ENCODE results near the gene HNRNPA0. TPM values are rescaled to one million over a fixed set of nuclear protein-coding genes. Genes with fewer than 3 reads are reported as not detected.

HNRNPA0 gene
- total RNA-seq (12.7 TPM), polyA plus RNA-seq (32.9 TPM)
- long read RNA-seq, donor 1, full-length matches to known transcripts, result 41 of 41 reads
- long read RNA-seq, donor 1, partial matches to known transcripts, result 0 of 41 reads
- long read RNA-seq, donor 1, other reads (novel, unspliced or antisense), result 0 of 41 reads
- long read RNA-seq, donor 2, result 0 reads
- long read RNA-seq, donor 3, full-length matches to known transcripts, result 407 of 407 reads
- long read RNA-seq, donor 3, partial matches to known transcripts, result 0 of 407 reads
- long read RNA-seq, donor 3, other reads (novel, unspliced or antisense), result 0 of 407 reads
- long read RNA-seq, donor 4, full-length matches to known transcripts, result 201 of 201 reads
- long read RNA-seq, donor 4, partial matches to known transcripts, result 0 of 201 reads
- long read RNA-seq, donor 4, other reads (novel, unspliced or antisense), result 0 of 201 reads
- long read RNA-seq, donor 5, full-length matches to known transcripts, result 435 of 435 reads
- long read RNA-seq, donor 5, partial matches to known transcripts, result 0 of 435 reads
- long read RNA-seq, donor 5, other reads (novel, unspliced or antisense), result 0 of 435 reads
- long read RNA-seq, donor 6, full-length matches to known transcripts, result 267 of 267 reads
- long read RNA-seq, donor 6, partial matches to known transcripts, result 0 of 267 reads
- long read RNA-seq, donor 6, other reads (novel, unspliced or antisense), result 0 of 267 reads
- long read RNA-seq, donor 7, full-length matches to known transcripts, result 293 of 293 reads
- long read RNA-seq, donor 7, partial matches to known transcripts, result 0 of 293 reads
- long read RNA-seq, donor 7, other reads (novel, unspliced or antisense), result 0 of 293 reads
- long read RNA-seq, donor 8, full-length matches to known transcripts, result 144 of 144 reads
- long read RNA-seq, donor 8, partial matches to known transcripts, result 0 of 144 reads
- long read RNA-seq, donor 8, other reads (novel, unspliced or antisense), result 0 of 144 reads
- long read RNA-seq, donor 9, full-length matches to known transcripts, result 188 of 188 reads
- long read RNA-seq, donor 9, partial matches to known transcripts, result 0 of 188 reads
- long read RNA-seq, donor 9, other reads (novel, unspliced or antisense), result 0 of 188 reads
- long read RNA-seq, donor 10, full-length matches to known transcripts, result 197 of 197 reads
- long read RNA-seq, donor 10, partial matches to known transcripts, result 0 of 197 reads
- long read RNA-seq, donor 10, other reads (novel, unspliced or antisense), result 0 of 197 reads

- Histone ChIP-seq H3K4me1 (ENCODE audit: control insufficient read depth in 2 of 2, insufficient read depth in 2 of 2, low read length in 2 of 2) (peaks cover 2 to 5% of the 10 kb centered on the region in 2 donors), H3K36me3 (ENCODE audit: control insufficient read depth in 2 of 2, insufficient read depth in 2 of 2, low read length in 1 of 2) (peaks cover 0 to 21% of the 10 kb centered on the region in 2 donors), H3K4me3 (ENCODE audit: low read length in 2 of 2) (peak within 1 kb of the TSS; percentile 86 to 99), H3K27ac (ENCODE audit: low read depth in 1 of 2, low read length in 1 of 2) (peak within 1 kb of the TSS; percentile 97 to 100), H3K9me3 (ENCODE audit: control insufficient read depth in 2 of 2, insufficient read depth in 1 of 2, low read length in 1 of 2) (peaks cover 0 to 4% of the 10 kb centered on the region in 2 donors), H3K27me3 (ENCODE audit: control insufficient read depth in 2 of 2, insufficient read depth in 1 of 2, low read length in 1 of 2) (no peaks in the 10 kb centered on the region)
- DNase-seq (ENCODE audit: low read depth in 6 of 9, low spot score in 9 of 9), result peak; percentile 95 to 99 (median 98)
- WGBS, result under 1% methylated on average over 79 of the region's 79 CpGs
Observed at GRCh38 chr5:137754188-137754960, at the start of gene HNRNPA0. HNRNPA0 (minus strand) TSS chr5:137754363; CDS start chr5:137754066, 297 bp downstream.

- H3K36me3 ChIP-seq (ENCODE audit: control insufficient read depth in 2 of 2, insufficient read depth in 2 of 2, low read length in 1 of 2), result no peaks in the 10 kb centered on the region
- no peaks in the 10 kb centered on the region for H3K4me1 ChIP-seq (ENCODE audit: control insufficient read depth in 2 of 2, insufficient read depth in 2 of 2, low read length in 2 of 2)
- no peak overlapping the region for H3K4me3 ChIP-seq (ENCODE audit: low read length in 2 of 2)
- DNase-seq (ENCODE audit: low read depth in 6 of 9, low spot score in 9 of 9), result no peak
- no peaks in the 10 kb centered on the region for H3K9me3 ChIP-seq (ENCODE audit: control insufficient read depth in 2 of 2, insufficient read depth in 1 of 2, low read length in 1 of 2)
- no peak overlapping the region for H3K27ac ChIP-seq (ENCODE audit: low read depth in 1 of 2, low read length in 1 of 2)
- no peaks in the 10 kb centered on the region for H3K27me3 ChIP-seq (ENCODE audit: control insufficient read depth in 2 of 2, insufficient read depth in 1 of 2, low read length in 1 of 2)
- WGBS, result 93% methylated on average over 6 of the region's 6 CpGs
Observed at GRCh38 chr5:137802282-137803210, 48.4 kb upstream of the HNRNPA0 start.

GRCh38 chr5:137800700-137801411 lies 46.7 kb upstream of the HNRNPA0 start:
- DNase-seq (ENCODE audit: low read depth in 6 of 9, low spot score in 9 of 9), result no peak
- Histone ChIP-seq H3K9me3 (ENCODE audit: control insufficient read depth in 2 of 2, insufficient read depth in 1 of 2, low read length in 1 of 2) (no peaks in the 10 kb centered on the region), H3K27me3 (ENCODE audit: control insufficient read depth in 2 of 2, insufficient read depth in 1 of 2, low read length in 1 of 2) (no peaks in the 10 kb centered on the region), H3K4me3 (ENCODE audit: low read length in 2 of 2) (no peak overlapping the region), H3K36me3 (ENCODE audit: control insufficient read depth in 2 of 2, insufficient read depth in 2 of 2, low read length in 1 of 2) (no peaks in the 10 kb centered on the region), H3K27ac (ENCODE audit: low read depth in 1 of 2, low read length in 1 of 2) (no peak overlapping the region), H3K4me1 (ENCODE audit: control insufficient read depth in 2 of 2, insufficient read depth in 2 of 2, low read length in 2 of 2) (no peaks in the 10 kb centered on the region)
- WGBS, result 93% methylated on average over 4 of the region's 4 CpGs

- Histone ChIP-seq H3K36me3 (ENCODE audit: control insufficient read depth in 2 of 2, insufficient read depth in 2 of 2, low read length in 1 of 2) (no peaks in the 10 kb centered on the region), H3K4me3 (ENCODE audit: low read length in 2 of 2) (no peak overlapping the region), H3K27ac (ENCODE audit: low read depth in 1 of 2, low read length in 1 of 2) (no peak overlapping the region), H3K4me1 (ENCODE audit: control insufficient read depth in 2 of 2, insufficient read depth in 2 of 2, low read length in 2 of 2) (no peaks in the 10 kb centered on the region), H3K9me3 (ENCODE audit: control insufficient read depth in 2 of 2, insufficient read depth in 1 of 2, low read length in 1 of 2) (no peaks in the 10 kb centered on the region), H3K27me3 (ENCODE audit: control insufficient read depth in 2 of 2, insufficient read depth in 1 of 2, low read length in 1 of 2) (no peaks in the 10 kb centered on the region)
- no peak for DNase-seq (ENCODE audit: low read depth in 6 of 9, low spot score in 9 of 9)
- WGBS, result 94% methylated on average over 3 of the region's 3 CpGs
Observed at GRCh38 chr5:137796279-137796678, 42.1 kb upstream of the HNRNPA0 start.

- Histone ChIP-seq H3K4me3 (ENCODE audit: low read length in 2 of 2) (no peak overlapping the region), H3K27ac (ENCODE audit: low read depth in 1 of 2, low read length in 1 of 2) (no peak overlapping the region), H3K4me1 (ENCODE audit: control insufficient read depth in 2 of 2, insufficient read depth in 2 of 2, low read length in 2 of 2) (no peaks in the 10 kb centered on the region), H3K36me3 (ENCODE audit: control insufficient read depth in 2 of 2, insufficient read depth in 2 of 2, low read length in 1 of 2) (no peaks in the 10 kb centered on the region), H3K27me3 (ENCODE audit: control insufficient read depth in 2 of 2, insufficient read depth in 1 of 2, low read length in 1 of 2) (no peaks in the 10 kb centered on the region), H3K9me3 (ENCODE audit: control insufficient read depth in 2 of 2, insufficient read depth in 1 of 2, low read length in 1 of 2) (no peaks in the 10 kb centered on the region)
- 91% methylated on average over 5 of the region's 5 CpGs for WGBS
- no peak for DNase-seq (ENCODE audit: low read depth in 6 of 9, low spot score in 9 of 9)
Observed at GRCh38 chr5:137794863-137795262, 40.7 kb upstream of the HNRNPA0 start.

GRCh38 chr5:137792303-137792702 lies 38.1 kb upstream of the HNRNPA0 start:
- H3K27me3 ChIP-seq (ENCODE audit: control insufficient read depth in 2 of 2, insufficient read depth in 1 of 2, low read length in 1 of 2), result no peaks in the 10 kb centered on the region
- no peaks in the 10 kb centered on the region for H3K4me1 ChIP-seq (ENCODE audit: control insufficient read depth in 2 of 2, insufficient read depth in 2 of 2, low read length in 2 of 2)
- H3K27ac ChIP-seq (ENCODE audit: low read depth in 1 of 2, low read length in 1 of 2), result no peak overlapping the region
- H3K36me3 ChIP-seq (ENCODE audit: control insufficient read depth in 2 of 2, insufficient read depth in 2 of 2, low read length in 1 of 2), result no peaks in the 10 kb centered on the region
- 83% methylated on average over 1 of the region's 1 CpG for WGBS
- no peak overlapping the region for H3K4me3 ChIP-seq (ENCODE audit: low read length in 2 of 2)
- DNase-seq (ENCODE audit: low read depth in 6 of 9, low spot score in 9 of 9), result no peak
- H3K9me3 ChIP-seq (ENCODE audit: control insufficient read depth in 2 of 2, insufficient read depth in 1 of 2, low read length in 1 of 2), result no peaks in the 10 kb centered on the region

GRCh38 chr5:137791799-137792198 lies 37.6 kb upstream of the HNRNPA0 start:
- WGBS, result 97% methylated on average over 4 of the region's 4 CpGs
- Histone ChIP-seq H3K36me3 (ENCODE audit: control insufficient read depth in 2 of 2, insufficient read depth in 2 of 2, low read length in 1 of 2) (no peaks in the 10 kb centered on the region), H3K9me3 (ENCODE audit: control insufficient read depth in 2 of 2, insufficient read depth in 1 of 2, low read length in 1 of 2) (no peaks in the 10 kb centered on the region), H3K4me1 (ENCODE audit: control insufficient read depth in 2 of 2, insufficient read depth in 2 of 2, low read length in 2 of 2) (no peaks in the 10 kb centered on the region), H3K27me3 (ENCODE audit: control insufficient read depth in 2 of 2, insufficient read depth in 1 of 2, low read length in 1 of 2) (no peaks in the 10 kb centered on the region), H3K4me3 (ENCODE audit: low read length in 2 of 2) (no peak overlapping the region), H3K27ac (ENCODE audit: low read depth in 1 of 2, low read length in 1 of 2) (no peak overlapping the region)
- DNase-seq (ENCODE audit: low read depth in 6 of 9, low spot score in 9 of 9), result no peak
